Smooth muscle cell (in vitro differentiated cells): Measurements from ENCODE around the gene PEX10. TPM values are rescaled to one million over a fixed set of nuclear protein-coding genes. Genes with fewer than 3 reads are reported as not detected.

Experiments used
- DNase-seq: peaks from one replicate; lab custom pipeline; 2025; ENCODE audit not compliant: unreplicated experiment; lab: John Stamatoyannopoulos, UW
- H2AFZ ChIP-seq: fragments of 200-600 bp; sonication (generic); 2 replicates; pipeline ENCODE4 v1.6.0; 2016; ENCODE audit warnings: antibody characterized with exemption, low read depth, mild to moderate bottlenecking
- H3F3A ChIP-seq: fragments of 200-600 bp; sonication (generic); 2 replicates; pipeline ENCODE4 v1.6.0; 2017; ENCODE audit warnings: antibody characterized with exemption, low read depth
- H3K27ac ChIP-seq: fragments of 200-600 bp; sonication (generic); 2 replicates; pipeline ENCODE4 v1.5.1; 2016; ENCODE audit warnings: low read depth, mild to moderate bottlenecking
- H3K27me3 ChIP-seq: fragments of 200-600 bp; sonication (generic); 2 replicates; pipeline ENCODE4 v1.6.1; 2016; ENCODE audit warnings: low read depth, mild to moderate bottlenecking
- H3K36me3 ChIP-seq: fragments of 200-600 bp; sonication (generic); 2 replicates; pipeline ENCODE4 v1.5.1; 2016; ENCODE audit warnings: low read depth
- H3K4me1 ChIP-seq: fragments of 200-600 bp; sonication (generic); 2 replicates; pipeline ENCODE4 v1.5.1; 2016; ENCODE audit warnings: low read depth
- H3K4me2 ChIP-seq: fragments of 200-600 bp; sonication (generic); 2 replicates; pipeline ENCODE4 v1.6.0; 2016; ENCODE audit warnings: mild to moderate bottlenecking
- H3K4me3 ChIP-seq: fragments of 200-600 bp; sonication (generic); 2 replicates; pipeline ENCODE4 v1.5.1; 2016; ENCODE audit warnings: mild to moderate bottlenecking
- H3K79me2 ChIP-seq: fragments of 200-600 bp; sonication (generic); 2 replicates; pipeline ENCODE4 v1.6.0; 2016; ENCODE audit warnings: low read depth, mild to moderate bottlenecking
- H3K9ac ChIP-seq: fragments of 200-600 bp; sonication (generic); 2 replicates; pipeline ENCODE4 v1.6.0; 2016; ENCODE audit warnings: low read depth
- H3K9me3 ChIP-seq: fragments of 200-600 bp; sonication (generic); replicated peaks from 2 replicates; pipeline ENCODE4 v1.5.1; 2016; ENCODE audit warnings: low read depth
- H4K20me1 ChIP-seq: fragments of 200-600 bp; sonication (generic); 2 replicates; pipeline ENCODE4 v1.6.0; 2016; ENCODE audit warnings: low read depth
- WGBS: methylation state at CpG from one replicate; pipeline ENCODE4 v1.1.7; 2016; ENCODE audit warnings: low lambda C conversion rate; 5-methylcytosine and 5-hydroxymethylcytosine counted together
- polyA plus RNA-seq: library from polyadenylated mRNA; unstranded; fragments of >200 nt; fragmentation: Nextera tagmentation; extraction: Ambion mirVana; gene quantifications from 2 replicates; pipeline ENCODE4 v1.2.1, GENCODE V29; 2016
- total RNA-seq: library from RNA; depleted of rRNA; stranded (reverse); fragments of >200 nt; gene quantifications from 2 replicates; pipeline ENCODE4 v1.2.3, GENCODE V29; 2014
- TF ChIP-seq, protein P1 (sequence below): fragments of 200-600 bp; sonication (generic); IDR thresholded peaks from 2 replicates; pipeline ENCODE4 v1.5.1; 2017; ENCODE audit warnings: borderline replicate concordance, mild to moderate bottlenecking, antibody characterized with exemption; ENCODE audit not compliant: insufficient read depth, poor library complexity, severe bottlenecking

Gene PEX10
- total and polyA plus RNA-seq, 2 experiments from 2014 or later: 14.0 to 20.3 TPM

GRCh38 chr1:2356911-2357845 is 55.2 kb downstream of the PEX10 start:
- TF ChIP-seq, protein P1, sequence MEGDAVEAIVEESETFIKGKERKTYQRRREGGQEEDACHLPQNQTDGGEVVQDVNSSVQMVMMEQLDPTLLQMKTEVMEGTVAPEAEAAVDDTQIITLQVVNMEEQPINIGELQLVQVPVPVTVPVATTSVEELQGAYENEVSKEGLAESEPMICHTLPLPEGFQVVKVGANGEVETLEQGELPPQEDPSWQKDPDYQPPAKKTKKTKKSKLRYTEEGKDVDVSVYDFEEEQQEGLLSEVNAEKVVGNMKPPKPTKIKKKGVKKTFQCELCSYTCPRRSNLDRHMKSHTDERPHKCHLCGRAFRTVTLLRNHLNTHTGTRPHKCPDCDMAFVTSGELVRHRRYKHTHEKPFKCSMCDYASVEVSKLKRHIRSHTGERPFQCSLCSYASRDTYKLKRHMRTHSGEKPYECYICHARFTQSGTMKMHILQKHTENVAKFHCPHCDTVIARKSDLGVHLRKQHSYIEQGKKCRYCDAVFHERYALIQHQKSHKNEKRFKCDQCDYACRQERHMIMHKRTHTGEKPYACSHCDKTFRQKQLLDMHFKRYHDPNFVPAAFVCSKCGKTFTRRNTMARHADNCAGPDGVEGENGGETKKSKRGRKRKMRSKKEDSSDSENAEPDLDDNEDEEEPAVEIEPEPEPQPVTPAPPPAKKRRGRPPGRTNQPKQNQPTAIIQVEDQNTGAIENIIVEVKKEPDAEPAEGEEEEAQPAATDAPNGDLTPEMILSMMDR: no peak
- Histone ChIP-seq H3K27me3 (no peaks in the 10 kb centered on the region), H3K4me3 (no peak overlapping the region), H2AFZ (no peak overlapping the region), H3K36me3 (no peaks in the 10 kb centered on the region), H3K27ac (no peak overlapping the region), H3F3A (no peaks in the 10 kb centered on the region), H3K9ac (no peak overlapping the region), H3K9me3 (no peaks in the 10 kb centered on the region), H3K4me1 (no peaks in the 10 kb centered on the region), H4K20me1 (no peaks in the 10 kb centered on the region), H3K79me2 (no peaks in the 10 kb centered on the region), H3K4me2 (no peak overlapping the region)
- WGBS: 93% methylated on average over 35 of the region's 37 CpGs
- no peak for DNase-seq

DNA sequence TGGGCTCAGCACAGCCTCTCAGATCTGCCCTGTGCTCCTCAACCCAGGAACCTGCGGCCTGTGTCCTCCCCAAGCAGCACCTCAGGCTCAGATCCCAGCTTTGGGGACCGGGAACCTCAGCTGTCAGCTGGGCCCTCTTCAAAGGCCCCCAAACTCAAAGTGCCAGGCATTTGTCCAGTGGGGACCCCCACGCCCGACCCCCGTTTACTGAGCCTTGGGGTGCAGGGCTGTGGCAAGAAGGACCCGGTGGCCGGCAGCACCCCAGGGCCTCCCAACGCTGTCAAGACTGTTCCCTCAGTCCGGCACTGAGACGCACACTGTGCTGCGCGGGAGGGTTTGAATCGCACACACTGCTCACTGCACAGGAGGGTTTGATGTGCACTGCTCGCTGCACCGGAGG is 56.0 kb downstream of the PEX10 start:
- Histone ChIP-seq H3K4me3 (no peak overlapping the region), H3K4me1 (no peaks in the 10 kb centered on the region), H3F3A (no peaks in the 10 kb centered on the region), H3K9me3 (no peaks in the 10 kb centered on the region), H3K27ac (no peak overlapping the region), H2AFZ (no peak overlapping the region), H3K9ac (no peak overlapping the region), H3K4me2 (no peak overlapping the region), H3K79me2 (no peaks in the 10 kb centered on the region), H4K20me1 (no peaks in the 10 kb centered on the region), H3K27me3 (no peaks in the 10 kb centered on the region), H3K36me3 (no peaks in the 10 kb centered on the region)
- TF ChIP-seq, protein P1: no peak
- WGBS: 93% methylated on average over 15 of the region's 15 CpGs
- no peak for DNase-seq

GRCh38 chr1:2355373-2356261 is 56.7 kb downstream of the PEX10 start:
- H3K79me2 ChIP-seq: no peaks in the 10 kb centered on the region
- no peak overlapping the region for H3K27ac ChIP-seq
- H3K27me3 ChIP-seq: no peaks in the 10 kb centered on the region
- H3K9me3 ChIP-seq: no peaks in the 10 kb centered on the region
- DNase-seq: no peak
- no peaks in the 10 kb centered on the region for H3F3A ChIP-seq
- no peak overlapping the region for H3K4me2 ChIP-seq
- H3K9ac ChIP-seq: no peak overlapping the region
- H4K20me1 ChIP-seq: no peaks in the 10 kb centered on the region
- WGBS: 90% methylated on average over 28 of the region's 28 CpGs
- H3K36me3 ChIP-seq: no peaks in the 10 kb centered on the region
- H2AFZ ChIP-seq: no peak overlapping the region
- H3K4me1 ChIP-seq: no peaks in the 10 kb centered on the region
- no peak overlapping the region for H3K4me3 ChIP-seq
- TF ChIP-seq, protein P1: no peak
